ENCODE results near the gene DZIP3. TPM values are rescaled to one million over a fixed set of nuclear protein-coding genes. Genes with fewer than 3 reads are reported as not detected.

The DZIP3 gene
- polyA plus RNA-seq, 1 donor (not counting 4 experiments of a cell fraction or from before 2014, with no cell fraction given) = 3.9 TPM

- H3K79me2 ChIP-seq (ENCODE audit: control insufficient read depth, insufficient read depth, low read length) = no peaks in the 10 kb centered on the region
- no peaks in the 10 kb centered on the region for H3K4me1 ChIP-seq (ENCODE audit: control insufficient read depth, extremely low read depth, insufficient read depth, low read length)
- H2AFZ ChIP-seq (ENCODE audit: control insufficient read depth, low read length) = no peak overlapping the region
- H3K9me1 ChIP-seq (ENCODE audit: control insufficient read depth, extremely low read depth, insufficient read depth, low read length) = no peaks in the 10 kb centered on the region
- no peak overlapping the region for H3K27ac ChIP-seq (ENCODE audit: control insufficient read depth, insufficient read depth, low read length)
- H3K9ac ChIP-seq (ENCODE audit: control insufficient read depth, extremely low read depth, insufficient read depth, low read length) = no peak overlapping the region
- dilution Hi-C loops (cut with MboI; ENCODE audit: extremely low pct_ligation_motif_present, low sequenced_read_pairs) = no loop called here
- FAIRE-seq = no peak
- no peak overlapping the region for H3K4me3 ChIP-seq (ENCODE audit: control insufficient read depth in 2 of 3, extremely low read depth in 1 of 3, insufficient read depth in 2 of 3, low read depth in 1 of 3, low read length in 3 of 3)
- no peak overlapping the region for H3K4me2 ChIP-seq (ENCODE audit: control insufficient read depth, extremely low read depth, insufficient read depth, low read depth, low read length)
- no peaks in the 10 kb centered on the region for H3K9me3 ChIP-seq (ENCODE audit: control insufficient read depth, low read depth, low read length)
- TF ChIP-seq EZH2 (IDR thresholded peaks at IDR 0.05; ENCODE audit: low read length) (no peak), CTCF (optimal IDR thresholded peaks at IDR 0.05 in 1 of 3, IDR thresholded peaks at IDR 0.05 in 1 of 3, conservative IDR thresholded peaks at IDR 0.05 in 1 of 3; ENCODE audit: extremely low read depth in 1 of 3, insufficient read depth in 2 of 3, low read length in 3 of 3) (no peak)
- H3K36me3 ChIP-seq (ENCODE audit: control insufficient read depth in 2 of 2, extremely low read depth in 1 of 2, insufficient read depth in 2 of 2, low read length in 2 of 2) = no peaks in the 10 kb centered on the region
- no peaks in the 10 kb centered on the region for H3K27me3 ChIP-seq (ENCODE audit: control insufficient read depth, extremely low read depth, insufficient read depth, low read length)
- no peaks in the 10 kb centered on the region for H4K20me1 ChIP-seq (ENCODE audit: control insufficient read depth, extremely low read depth, insufficient read depth, low read length)
- no peak for DNase-seq (ENCODE audit: low read depth, low spot score)
Observed at GRCh38 chr3:108620250-108620649, 30.7 kb downstream of the DZIP3 start.

- Histone ChIP-seq H3K4me3 (ENCODE audit: control insufficient read depth in 2 of 3, extremely low read depth in 1 of 3, insufficient read depth in 2 of 3, low read depth in 1 of 3, low read length in 3 of 3) (no peak overlapping the region), H3K36me3 (ENCODE audit: control insufficient read depth in 2 of 2, extremely low read depth in 1 of 2, insufficient read depth in 2 of 2, low read length in 2 of 2) (no peaks in the 10 kb centered on the region), H3K9me1 (ENCODE audit: control insufficient read depth, extremely low read depth, insufficient read depth, low read length) (no peaks in the 10 kb centered on the region), H3K9me3 (ENCODE audit: control insufficient read depth, low read depth, low read length) (no peaks in the 10 kb centered on the region), H3K79me2 (ENCODE audit: control insufficient read depth, insufficient read depth, low read length) (no peaks in the 10 kb centered on the region), H3K27ac (ENCODE audit: control insufficient read depth, insufficient read depth, low read length) (no peak overlapping the region), H2AFZ (ENCODE audit: control insufficient read depth, low read length) (no peak overlapping the region), H3K4me1 (ENCODE audit: control insufficient read depth, extremely low read depth, insufficient read depth, low read length) (no peaks in the 10 kb centered on the region), H3K9ac (ENCODE audit: control insufficient read depth, extremely low read depth, insufficient read depth, low read length) (no peak overlapping the region), H3K27me3 (ENCODE audit: control insufficient read depth, extremely low read depth, insufficient read depth, low read length) (no peaks in the 10 kb centered on the region), H3K4me2 (ENCODE audit: control insufficient read depth, extremely low read depth, insufficient read depth, low read depth, low read length) (no peak overlapping the region), H4K20me1 (ENCODE audit: control insufficient read depth, extremely low read depth, insufficient read depth, low read length) (no peaks in the 10 kb centered on the region)
- no peak for TF ChIP-seq CTCF (optimal IDR thresholded peaks at IDR 0.05 in 1 of 3, IDR thresholded peaks at IDR 0.05 in 1 of 3, conservative IDR thresholded peaks at IDR 0.05 in 1 of 3; ENCODE audit: extremely low read depth in 1 of 3, insufficient read depth in 2 of 3, low read length in 3 of 3)
- TF ChIP-seq EZH2 (IDR thresholded peaks at IDR 0.05; ENCODE audit: low read length) = no peak
- dilution Hi-C loops (cut with MboI; ENCODE audit: extremely low pct_ligation_motif_present, low sequenced_read_pairs) = no loop called here
- no peak for DNase-seq (ENCODE audit: low read depth, low spot score)
- no peak for FAIRE-seq
Observed at GRCh38 chr3:108623504-108623903, 34.0 kb downstream of the DZIP3 start.

All from keratinocyte (primary cell).